ENCODE data around the gene IGSF8.

GRCh38 chr1:160101037-160101716, 2.8 kb upstream of the IGSF8 start:
- TF ChIP-seq CTCF (IDR thresholded peaks at IDR 0.05) = peak; percentile 74 to 88 (median 81)
- no peak for TF ChIP-seq POLR2A (IDR thresholded peaks at IDR 0.05)
